SIG-M5 (cell line): ENCODE data around the gene NUTM2D.
"Not testable (repeated sequence)": the region's sequence is repeated elsewhere in the genome, so short reads cannot be mapped to it uniquely, and the experiment has no call there.

Experiments used
- DNase-seq: peaks from one replicate; lab custom pipeline; 2025; lab: John Stamatoyannopoulos, UW

NUTM2D gene

DNA sequence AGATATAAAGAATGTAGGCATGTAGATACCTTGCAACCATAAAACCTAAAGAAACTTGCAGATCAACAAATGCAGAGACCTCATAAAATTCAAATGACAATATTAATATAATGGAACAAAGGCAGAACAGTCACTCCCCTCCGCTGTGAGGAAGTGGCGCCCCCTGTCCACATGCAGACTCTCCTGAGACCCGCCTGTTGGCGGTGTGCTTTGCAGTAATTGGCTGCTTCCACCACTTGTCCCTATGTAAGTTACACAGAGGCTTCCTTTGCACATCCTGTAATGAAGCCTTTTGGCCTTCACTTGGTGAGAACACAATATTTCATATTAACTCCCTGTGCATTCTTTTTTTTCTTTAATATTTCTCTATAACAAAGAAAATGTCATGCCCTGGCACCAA is 21.6 kb downstream of the NUTM2D start:
- not testable (repeated sequence) for DNase-seq

DNA sequence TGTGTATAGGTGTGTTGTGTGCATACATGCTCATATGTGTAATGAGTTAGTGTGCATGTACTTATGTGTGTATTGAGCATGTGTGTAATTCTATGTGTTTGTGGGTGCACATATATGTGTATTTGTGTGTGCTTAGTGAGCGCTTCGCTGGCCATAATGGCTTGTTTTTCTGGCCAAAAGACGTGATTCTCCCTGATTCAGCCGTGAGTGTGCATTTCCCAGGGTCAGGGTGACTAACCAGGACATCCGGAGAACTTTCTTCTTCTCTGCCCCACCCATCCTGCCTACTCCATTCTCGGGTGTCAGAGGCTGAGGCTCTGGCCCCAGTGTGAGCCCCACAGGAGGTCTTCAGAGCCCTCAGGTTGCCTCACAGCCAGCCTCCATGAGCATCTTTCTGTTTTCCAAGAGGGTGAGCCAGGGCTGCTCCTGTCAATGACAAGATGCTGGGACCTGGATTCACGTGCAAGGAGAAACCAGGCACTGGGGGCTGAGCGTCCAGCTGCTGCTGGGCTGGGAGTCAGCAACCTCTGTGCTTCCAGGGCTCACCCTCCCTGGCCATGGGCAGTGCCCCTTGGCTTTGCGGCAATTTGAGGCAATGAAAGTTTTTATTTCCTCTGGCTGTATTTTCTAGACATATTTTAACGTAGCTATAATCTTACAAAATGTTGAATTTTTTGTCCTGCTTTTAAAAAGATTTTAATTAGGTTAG is 25.8 kb downstream of the NUTM2D start:
- not testable (repeated sequence) for DNase-seq

DNA sequence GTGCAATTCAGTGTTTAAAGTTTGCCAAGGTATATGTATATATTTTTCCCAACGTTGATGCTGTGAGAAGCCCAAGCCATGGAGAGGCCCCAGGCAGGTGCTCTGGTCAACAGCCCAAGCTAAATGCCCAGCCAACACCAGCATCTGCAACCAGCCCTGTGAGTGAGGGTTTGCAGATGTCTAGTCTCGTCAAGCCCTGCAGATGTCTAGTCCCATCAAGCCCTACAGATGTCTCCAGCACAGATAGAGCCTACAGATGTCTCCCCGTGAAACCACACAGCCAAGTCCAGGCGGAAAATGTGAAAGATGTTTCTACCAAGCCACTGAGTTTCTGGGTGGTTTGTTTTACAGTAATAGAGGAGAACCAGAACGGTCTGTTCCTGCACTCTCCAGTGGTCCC is 26.7 kb downstream of the NUTM2D start:
- not testable (repeated sequence) for DNase-seq

DNA sequence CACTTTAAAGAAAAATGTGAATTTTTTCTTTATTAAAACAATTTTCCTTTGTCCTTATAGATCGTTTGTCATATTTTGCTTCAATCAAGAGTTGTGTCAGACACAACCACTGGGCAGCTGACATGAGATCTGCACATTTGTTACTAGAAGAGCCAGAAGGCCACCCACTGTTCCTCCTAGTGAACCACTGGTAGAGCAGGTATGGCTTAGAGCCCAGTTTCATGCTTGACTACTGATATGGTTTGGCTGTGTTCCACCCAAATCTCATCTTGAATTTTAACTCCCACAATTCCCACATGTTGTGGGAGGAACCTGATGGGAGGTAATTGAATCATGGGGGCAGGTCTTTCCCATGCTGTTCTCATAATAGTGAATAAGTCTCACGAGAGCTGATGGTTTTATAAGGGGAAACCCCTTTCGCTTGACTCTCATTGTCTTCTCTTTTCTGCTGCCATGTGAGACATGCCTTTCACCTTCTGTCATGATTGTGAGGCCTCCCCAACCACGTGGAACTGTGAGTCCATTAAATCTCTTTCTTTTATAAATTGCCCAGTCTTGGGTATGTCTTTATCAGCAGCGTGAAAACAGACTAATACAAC is 28.3 kb downstream of the NUTM2D start:
- DNase-seq, result not testable (repeated sequence)

DNA sequence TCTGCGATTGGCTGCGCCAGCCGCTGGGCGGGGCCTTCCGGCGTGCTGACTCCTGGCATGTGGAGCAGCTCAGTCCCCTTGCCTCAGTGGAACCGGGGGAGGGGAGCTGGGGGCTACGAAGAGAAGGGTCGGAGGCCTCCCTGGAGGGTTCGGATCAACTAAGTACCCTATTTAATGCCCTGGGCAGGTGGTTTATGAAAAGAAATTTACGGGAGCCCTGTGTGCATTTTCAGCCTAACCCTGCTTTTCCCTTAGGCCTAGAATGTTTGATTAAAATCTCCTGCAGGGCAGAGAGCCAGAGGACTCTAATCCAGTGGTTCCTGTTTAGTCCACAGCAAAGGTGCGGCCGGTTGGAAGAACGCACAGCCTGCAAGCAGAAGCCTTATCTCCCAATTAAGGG is 33.8 kb downstream of the NUTM2D start:
- not testable (repeated sequence) for DNase-seq

DNA sequence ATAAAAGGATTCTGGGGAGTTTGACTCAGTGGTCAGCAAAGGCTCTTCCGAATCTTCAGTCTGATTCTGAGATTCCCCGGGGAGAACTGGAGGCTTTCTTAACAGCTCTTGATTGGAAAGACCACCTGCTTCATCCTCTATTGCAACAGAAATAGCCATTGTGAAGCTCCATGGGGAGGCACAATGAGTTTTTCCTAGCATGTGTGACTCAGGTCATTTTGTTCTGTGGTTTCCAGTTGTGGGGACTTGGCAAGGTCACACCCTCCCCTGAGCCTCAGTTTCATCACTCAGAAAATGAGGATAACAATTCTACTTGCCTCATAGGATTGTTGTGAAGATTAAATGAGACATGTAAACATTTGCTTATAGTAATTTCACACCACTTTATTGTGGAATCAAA is 38.7 kb downstream of the NUTM2D start:
- DNase-seq, result not testable (repeated sequence)

DNA sequence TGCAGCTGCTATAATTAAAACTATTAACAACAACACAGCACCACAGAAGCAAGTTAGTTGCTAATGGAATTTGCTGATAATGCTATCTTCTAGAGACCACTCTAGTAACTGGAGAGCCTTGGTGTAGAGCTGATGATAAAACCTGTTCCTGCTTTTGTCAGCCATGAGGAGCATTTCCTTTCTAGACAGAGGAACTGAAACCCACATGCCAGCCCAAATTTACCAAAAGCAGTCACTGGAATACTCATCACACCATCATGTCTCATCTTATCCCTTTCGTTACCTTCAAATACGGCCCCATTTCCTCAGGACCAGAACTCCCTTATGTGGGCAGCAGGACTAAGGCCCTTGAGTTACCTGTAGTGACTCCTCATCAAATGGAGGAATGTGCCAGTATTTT is 40.9 kb downstream of the NUTM2D start:
- not testable (repeated sequence) for DNase-seq

DNA sequence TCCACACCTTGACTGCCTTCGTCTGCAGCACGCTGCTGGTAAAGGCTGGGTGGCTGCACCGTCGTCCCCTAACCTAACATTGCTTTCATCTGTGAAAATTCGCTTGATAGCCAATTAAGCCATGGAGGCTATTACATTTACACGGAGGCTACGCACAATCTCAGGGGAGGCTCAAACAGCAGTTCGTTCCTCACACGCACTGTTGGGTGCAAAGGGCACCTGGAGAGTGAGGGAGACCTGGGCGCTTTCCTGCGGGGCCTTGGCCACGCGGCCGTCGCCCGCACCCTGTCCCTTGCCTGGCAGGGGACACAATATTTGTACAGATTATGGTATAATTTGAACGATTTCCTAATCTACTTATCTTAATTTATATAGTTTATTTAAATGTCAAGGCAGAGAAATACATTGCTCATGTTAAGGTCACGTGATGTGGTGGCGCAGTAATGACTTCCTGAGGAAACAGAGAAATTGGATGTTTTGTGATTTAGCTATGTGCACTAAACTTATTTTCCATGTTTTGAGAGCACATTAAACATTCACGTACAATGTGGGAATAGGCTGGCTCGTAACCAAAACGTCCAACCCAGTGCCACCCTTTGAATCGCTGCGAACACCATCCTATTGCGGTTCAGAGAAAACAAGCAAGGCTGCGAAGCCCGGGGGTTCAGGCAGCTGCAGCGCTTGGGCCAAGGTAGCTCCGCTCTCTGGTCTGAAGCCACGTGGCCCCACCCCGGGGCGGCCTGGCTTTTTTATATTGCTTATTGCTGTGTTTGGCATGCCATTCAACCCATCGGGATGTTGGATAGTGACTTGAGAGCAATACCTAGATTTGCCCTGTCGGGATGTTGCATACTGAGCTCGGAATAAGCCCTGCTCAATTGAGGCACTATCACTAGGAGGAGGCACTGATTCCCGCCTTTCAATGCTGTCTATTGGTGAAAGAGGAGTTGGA is 50.2 kb downstream of the NUTM2D start:
- not testable (repeated sequence) for DNase-seq

DNA sequence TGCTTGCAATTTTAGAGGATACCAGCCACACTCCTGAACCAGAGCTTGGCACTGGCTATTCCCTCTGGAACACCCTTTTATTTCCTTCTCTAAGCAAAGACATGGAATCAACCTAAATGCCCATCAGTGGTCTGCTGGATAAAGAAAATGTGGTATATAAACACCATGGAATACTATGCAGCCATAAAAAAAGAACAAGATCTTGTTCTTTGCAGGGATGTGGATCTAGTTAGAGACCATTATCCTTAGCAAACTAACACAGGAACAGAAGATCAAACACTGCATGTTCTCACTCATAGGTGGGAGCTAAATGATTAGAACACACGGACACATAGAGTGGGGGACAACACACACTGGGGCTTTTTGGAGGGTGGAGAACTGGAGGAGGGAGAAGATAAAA is 56.4 kb downstream of the NUTM2D start:
- not testable (repeated sequence) for DNase-seq
